Gastroesophageal sphincter (tissue), 3 donors: ENCODE measurements around the gene ABCA4.

Experiments used
- EP300 ChIP-seq: sonication (generic); formaldehyde crosslinking; IDR thresholded peaks from one replicate; pipeline ENCODE4 v1.6.1; 2017; ENCODE audit warnings: antibody characterized with exemption, mild to moderate bottlenecking
- POLR2A ChIP-seq, 2 donors: fragments of 450-650 bp; IDR thresholded peaks; one replicate each; pipeline ENCODE4 v1.6.1; 2017; ENCODE audit warnings: antibody characterized with exemption in 2 of 2, mild to moderate bottlenecking in 2 of 2, moderate library complexity in 1 of 2
- POLR2AphosphoS5 ChIP-seq: sonication (generic); formaldehyde crosslinking; IDR thresholded peaks from one replicate; pipeline ENCODE4 v1.6.1; 2017; ENCODE audit warnings: antibody characterized with exemption
- TF ChIP-seq, protein P1 (sequence below), 4 experiments: fragments of 200-600 bp in 2 of 4; fragments of 450-650 bp in 2 of 4; sonication (generic) in 1 of 4; IDR thresholded peaks; one replicate each; pipeline ENCODE4 v1.5.1; 2017 to 2019; ENCODE audit warnings: antibody characterized with exemption in 4 of 4, mild to moderate bottlenecking in 2 of 4, moderate library complexity in 2 of 4

DNA sequence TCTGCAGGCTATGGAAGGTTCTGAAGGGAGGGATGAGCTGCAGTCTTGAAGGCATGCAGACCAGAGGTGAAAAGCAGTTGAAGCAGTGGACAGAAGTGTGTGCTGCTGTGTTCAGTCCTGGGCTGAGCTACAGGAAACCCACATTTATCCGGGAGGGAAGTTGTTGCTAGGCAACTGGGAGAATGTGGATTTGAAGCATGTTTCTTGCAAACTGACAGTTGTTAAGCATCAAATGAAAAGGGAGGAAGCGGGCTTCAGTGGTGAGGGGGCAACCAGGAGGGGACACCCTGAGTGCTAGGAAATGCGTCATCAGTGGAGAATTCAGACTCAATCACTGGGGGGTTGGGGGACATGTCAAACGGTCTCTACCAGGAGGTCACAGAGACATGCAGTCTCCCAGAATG is 28.7 kb downstream of the ABCA4 start:
- TF ChIP-seq, protein P1, sequence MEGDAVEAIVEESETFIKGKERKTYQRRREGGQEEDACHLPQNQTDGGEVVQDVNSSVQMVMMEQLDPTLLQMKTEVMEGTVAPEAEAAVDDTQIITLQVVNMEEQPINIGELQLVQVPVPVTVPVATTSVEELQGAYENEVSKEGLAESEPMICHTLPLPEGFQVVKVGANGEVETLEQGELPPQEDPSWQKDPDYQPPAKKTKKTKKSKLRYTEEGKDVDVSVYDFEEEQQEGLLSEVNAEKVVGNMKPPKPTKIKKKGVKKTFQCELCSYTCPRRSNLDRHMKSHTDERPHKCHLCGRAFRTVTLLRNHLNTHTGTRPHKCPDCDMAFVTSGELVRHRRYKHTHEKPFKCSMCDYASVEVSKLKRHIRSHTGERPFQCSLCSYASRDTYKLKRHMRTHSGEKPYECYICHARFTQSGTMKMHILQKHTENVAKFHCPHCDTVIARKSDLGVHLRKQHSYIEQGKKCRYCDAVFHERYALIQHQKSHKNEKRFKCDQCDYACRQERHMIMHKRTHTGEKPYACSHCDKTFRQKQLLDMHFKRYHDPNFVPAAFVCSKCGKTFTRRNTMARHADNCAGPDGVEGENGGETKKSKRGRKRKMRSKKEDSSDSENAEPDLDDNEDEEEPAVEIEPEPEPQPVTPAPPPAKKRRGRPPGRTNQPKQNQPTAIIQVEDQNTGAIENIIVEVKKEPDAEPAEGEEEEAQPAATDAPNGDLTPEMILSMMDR (IDR thresholded peaks at IDR 0.05) = no peak
- TF ChIP-seq POLR2A (IDR thresholded peaks at IDR 0.05) = no peak
- TF ChIP-seq POLR2AphosphoS5 = no peak
- TF ChIP-seq EP300 = no peak
